DMS53 (cell line): Measurements from ENCODE around the gene RRAS2.
"Not testable (repeated sequence)": the region's sequence is repeated elsewhere in the genome, so short reads cannot be mapped to it uniquely, and the experiment has no call there.

Experiments
- DNase-seq: peaks from one replicate; lab custom pipeline; 2025; lab: John Stamatoyannopoulos, UW

Gene RRAS2

GRCh38 chr11:14371249-14371648 is 12.3 kb upstream of the RRAS2 start:
- no peak for DNase-seq

DNA sequence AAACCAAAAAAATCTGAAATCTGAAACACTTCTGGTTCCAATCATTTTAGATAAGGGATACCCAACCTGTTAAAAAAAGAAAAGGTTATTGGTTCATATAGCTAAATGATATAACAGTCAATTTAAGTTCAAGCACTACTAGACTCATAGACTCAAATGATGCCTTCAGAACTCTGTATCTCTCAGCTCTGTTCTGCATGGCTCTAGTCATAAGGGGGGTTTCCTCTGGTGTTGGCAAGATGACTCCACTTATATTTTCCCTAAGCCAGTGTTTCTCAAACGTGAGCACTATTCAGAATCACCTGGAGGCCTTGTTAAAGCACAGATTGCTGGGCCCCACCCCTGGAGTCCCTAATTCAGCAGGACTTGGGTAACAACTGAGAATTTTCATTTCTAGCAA is 11.5 kb upstream of the RRAS2 start:
- no peak for DNase-seq

GRCh38 chr11:14369598-14369997 is 10.6 kb upstream of the RRAS2 start:
- DNase-seq = no peak

- DNase-seq = no peak
Measured at GRCh38 chr11:14366936-14367335, 8.0 kb upstream of the RRAS2 start.

DNA sequence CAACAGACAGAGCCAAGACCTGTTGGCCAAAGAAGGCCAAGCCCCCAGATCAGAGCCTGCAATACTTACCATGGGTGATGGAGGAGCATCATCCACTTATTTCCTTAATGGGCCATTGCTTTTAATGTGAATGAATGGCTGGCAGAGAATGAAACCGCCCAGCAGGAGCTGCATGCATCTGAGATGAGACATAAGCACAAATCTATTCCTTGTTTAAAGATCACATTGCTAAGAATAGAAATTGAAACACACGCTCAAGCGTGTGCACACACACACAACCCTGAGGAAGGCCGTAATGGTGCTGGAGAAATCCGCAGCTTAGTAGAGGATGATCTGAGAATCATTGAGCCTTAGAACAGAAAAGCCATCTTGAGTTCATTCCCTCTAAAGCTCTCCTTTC is 5.3 kb upstream of the RRAS2 start:
- DNase-seq = no peak

GRCh38 chr11:14362611-14363010 is 3.6 kb upstream of the RRAS2 start:
- no peak for DNase-seq

DNA sequence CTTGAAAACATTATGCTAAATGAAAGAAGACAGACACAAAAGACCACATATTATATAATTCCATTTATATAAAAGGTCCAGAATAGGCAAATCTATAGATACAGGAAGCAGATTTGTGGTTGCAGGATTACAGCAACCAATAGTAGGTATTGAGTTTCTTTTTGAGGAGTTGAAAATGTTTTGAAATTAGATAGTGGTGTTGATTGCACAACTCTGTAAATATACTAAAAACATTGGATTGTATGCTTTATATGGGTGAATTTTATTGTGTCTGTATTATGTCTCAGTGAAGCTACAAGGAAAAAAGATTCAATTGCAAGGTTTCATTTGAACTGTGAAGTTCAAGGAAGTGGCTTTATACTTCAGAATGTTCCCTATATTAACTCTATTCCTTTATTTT is 3.0 kb upstream of the RRAS2 start:
- no peak for DNase-seq

GRCh38 chr11:14360976-14361375 is 2.0 kb upstream of the RRAS2 start:
- no peak for DNase-seq

DNA sequence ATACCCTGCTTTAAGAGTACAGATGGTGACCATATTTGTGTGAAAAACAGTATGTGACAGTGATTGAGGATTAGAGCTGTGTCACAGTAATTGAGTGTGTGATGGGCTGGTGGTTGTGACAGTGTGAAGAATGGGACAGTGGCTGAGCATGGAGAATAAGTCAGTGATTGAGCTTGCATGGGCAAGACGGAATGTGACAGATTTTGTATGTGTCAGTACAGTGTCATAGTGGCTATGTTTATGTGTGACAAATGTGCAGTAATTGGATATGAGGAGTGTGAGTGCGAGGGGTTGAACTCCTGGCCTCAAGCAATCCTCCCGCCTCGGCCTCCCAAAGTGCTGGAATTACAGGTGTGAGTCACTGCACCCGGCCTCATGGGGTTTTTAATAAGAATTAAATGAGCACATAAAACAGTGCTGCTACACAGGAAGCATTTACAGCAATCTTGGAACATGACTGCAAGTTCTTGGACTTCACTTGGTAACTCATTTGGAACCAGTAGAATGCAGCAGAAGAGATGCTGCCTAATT is 583 bp upstream of the RRAS2 start:
- no peak for DNase-seq

DNA sequence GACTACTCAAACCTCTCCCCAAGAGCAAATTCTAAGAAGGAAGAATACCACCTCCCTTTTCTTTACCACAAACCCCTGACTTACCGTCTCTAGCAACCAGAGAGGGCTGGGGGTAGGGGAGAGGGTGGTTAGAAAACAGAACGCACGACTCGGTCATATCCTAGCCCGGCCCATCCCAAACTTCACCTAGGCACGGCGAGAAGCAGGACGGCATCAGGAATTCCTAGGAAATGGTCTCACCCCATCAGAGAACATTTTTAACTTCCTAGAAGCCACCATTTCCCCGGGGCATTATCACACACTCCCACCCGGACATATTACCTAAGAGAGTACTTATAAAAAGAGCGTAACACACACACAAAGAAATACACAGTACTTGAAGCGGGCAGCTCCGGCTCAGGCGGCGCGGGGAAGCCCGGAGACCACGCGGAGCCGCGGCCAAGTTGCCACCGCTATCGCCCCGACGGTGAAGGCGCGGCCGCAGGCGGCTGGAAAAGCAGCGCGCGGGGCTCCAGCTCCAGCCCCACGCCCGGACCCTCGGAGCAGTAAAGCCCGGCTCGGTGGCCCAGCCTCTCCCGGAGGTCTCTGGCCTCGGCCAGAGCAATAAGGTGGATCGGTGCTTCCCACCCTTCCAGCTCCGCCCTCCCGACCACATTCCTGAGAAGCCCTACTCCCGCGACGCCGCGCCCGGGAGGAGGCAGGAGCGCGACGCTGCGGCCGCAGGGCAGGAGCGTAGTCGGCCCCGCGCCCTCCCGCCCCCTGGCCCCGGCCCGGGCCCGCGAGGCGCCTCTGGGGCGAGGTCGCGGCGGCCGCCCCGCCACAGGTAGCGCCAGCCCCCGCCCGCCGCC is 878 bp downstream of the RRAS2 start:
- peak; percentile 77 for DNase-seq

DNA sequence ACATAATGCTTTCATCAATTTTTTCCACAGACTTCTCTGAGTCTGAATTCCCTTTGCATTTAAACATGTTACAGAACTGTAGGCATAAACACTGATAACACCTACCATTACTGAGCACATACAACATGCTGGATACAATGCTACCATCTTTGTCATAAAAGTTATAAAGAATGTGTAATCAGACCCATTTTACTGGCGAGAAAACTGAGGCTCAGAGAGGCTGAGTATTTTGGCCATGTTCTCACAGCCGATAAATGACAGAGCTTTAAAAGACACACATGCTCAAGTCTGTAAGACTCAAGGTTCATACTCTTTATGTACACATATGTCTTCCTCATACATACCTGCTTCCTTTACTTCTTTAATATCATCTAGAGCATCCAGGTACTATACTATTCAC is 2.6 kb downstream of the RRAS2 start:
- no peak for DNase-seq

GRCh38 chr11:14354604-14355003 is 4.4 kb downstream of the RRAS2 start:
- DNase-seq = not testable (repeated sequence)

- DNase-seq = no peak
Measured at GRCh38 chr11:14350716-14351238, 8.2 kb downstream of the RRAS2 start.

GRCh38 chr11:14350215-14350614 is 8.8 kb downstream of the RRAS2 start:
- no peak for DNase-seq

DNA sequence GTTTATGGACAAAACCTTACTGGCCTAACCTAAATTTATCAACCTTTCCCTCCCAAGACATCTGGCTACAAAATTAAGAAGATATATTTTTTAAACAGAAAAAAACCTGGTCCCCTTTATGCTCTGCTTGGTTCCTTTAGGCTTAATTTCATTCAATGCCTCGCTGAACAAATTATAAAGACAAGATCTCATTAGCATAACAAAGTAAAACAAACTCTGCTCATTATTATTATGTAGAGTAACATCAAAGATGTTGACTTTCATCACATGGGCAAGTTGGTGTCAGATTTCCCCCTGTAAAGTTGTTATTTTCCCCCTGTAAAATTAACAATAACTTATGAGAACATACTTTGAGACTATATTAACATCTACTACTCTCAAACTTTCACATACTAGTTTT is 11.0 kb downstream of the RRAS2 start:
- DNase-seq = no peak

DNA sequence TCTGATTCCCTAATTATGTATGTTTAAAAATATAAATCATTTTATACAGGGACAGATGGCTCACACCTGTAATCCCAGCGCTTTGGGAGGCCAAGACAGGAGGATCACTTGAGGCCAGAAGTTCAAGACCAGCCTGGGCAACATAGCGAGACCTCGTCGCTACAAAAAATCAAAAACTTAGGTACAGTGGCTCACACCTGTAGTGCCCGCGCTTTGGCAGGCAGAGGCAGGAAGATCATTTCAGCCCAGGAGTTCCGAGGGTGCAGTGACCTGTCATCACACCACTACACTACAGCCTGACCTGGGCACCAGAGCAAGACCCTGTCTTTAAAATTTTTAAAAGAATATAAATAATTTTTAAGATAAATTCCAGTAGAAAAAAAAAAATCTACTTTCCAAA is 11.5 kb downstream of the RRAS2 start:
- no peak for DNase-seq

GRCh38 chr11:14346303-14346955 is 12.6 kb downstream of the RRAS2 start:
- no peak for DNase-seq

DNA sequence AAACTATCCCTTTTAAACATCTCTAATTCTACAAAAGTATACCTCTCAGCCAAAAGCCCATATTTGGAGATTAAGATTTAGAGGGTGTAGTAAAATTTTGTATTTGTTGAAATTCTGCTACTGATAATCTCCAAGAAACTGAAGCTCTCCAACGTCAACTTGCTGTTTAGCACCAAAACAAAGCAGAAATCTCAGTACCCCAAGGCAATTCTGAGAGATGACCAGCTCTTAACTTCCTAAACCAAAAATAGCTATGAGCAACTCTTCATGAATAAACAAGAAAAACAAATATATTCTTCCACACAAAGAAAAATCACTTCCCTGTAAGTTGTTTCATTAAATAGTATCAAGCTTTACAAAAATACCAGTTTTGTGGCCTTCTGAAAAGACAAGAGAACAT is 13.3 kb downstream of the RRAS2 start:
- DNase-seq = no peak

GRCh38 chr11:14345016-14345415 is 14.0 kb downstream of the RRAS2 start:
- not testable (repeated sequence) for DNase-seq

DNA sequence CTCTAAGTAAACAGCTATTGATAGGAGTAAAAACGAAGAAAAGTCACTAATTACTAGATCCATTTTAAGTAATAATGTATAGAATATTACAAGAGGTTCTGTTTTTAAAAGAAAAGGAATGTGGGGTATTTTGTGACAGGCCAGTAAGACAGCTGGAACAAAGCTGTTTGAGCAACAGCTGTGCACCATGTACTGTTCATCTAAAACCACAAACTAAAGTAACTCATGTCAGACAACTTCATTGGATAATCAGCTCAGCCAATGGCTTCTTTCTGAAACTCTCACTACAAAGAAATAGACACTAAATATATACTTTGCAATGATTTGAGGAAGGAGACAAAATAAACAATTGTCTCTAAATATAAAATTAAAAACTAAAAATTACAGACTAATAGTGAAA is 16.1 kb downstream of the RRAS2 start:
- no peak for DNase-seq

DNA sequence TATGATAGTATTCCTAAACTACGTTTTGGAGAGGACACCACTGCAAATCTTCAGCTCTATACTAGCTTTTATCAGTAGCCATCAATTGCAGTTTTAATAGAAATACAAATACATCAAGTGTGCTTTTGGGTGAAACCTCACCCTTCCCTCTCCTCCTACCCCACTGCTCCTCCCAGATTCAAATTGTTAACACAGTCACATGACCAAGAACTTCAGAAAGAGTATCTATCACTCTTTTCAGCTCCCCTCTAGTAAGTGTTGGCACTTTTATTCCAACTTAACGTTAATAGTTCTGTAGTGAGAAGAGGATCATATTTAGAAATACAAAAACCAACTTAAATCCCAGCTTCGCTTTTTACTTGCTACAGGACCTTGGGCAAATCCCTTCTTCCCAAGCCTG is 17.0 kb downstream of the RRAS2 start:
- DNase-seq = no peak

DNA sequence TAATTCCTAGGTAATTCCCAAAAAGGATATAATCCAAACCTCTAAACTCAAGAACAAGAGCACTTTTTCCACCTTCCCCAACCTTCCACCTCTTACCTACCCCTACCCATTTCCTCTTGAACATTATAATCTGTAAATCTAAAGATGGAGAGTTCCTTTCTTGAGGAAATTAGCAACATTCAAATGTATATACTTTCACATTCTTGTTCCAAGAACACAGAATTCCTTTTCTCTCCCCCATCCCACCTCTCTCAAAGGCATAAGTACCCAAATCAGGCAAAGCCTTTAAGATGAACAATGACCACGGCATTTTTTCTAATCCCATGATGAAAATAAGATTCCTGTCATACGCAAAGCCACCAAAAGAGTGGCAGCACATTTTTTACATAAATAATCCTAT is 18.3 kb downstream of the RRAS2 start:
- DNase-seq = no peak

- no peak for DNase-seq
Measured at GRCh38 chr11:14339356-14339755, 19.6 kb downstream of the RRAS2 start.
